ENCODE results near the gene CBLC. TPM values are rescaled to one million over a fixed set of nuclear protein-coding genes. Genes with fewer than 3 reads are reported as not detected.

CBLC gene
- total RNA-seq, 1 experiment from 2014 or later, result 42.3 TPM

- H3K4me1 ChIP-seq, result peaks cover 28% of the 10 kb centered on the region
- H3K27me3 ChIP-seq (replicated peaks; ENCODE audit: control insufficient read depth, insufficient read depth, low read length), result no peaks in the 10 kb centered on the region
- POLR2A ChIA-PET, result no interaction called here
- no peaks in the 10 kb centered on the region for H3K27me3 Mint-ChIP-seq (ENCODE audit: insufficient read depth, unreplicated experiment)
- H3K9me3 Mint-ChIP-seq (ENCODE audit: unreplicated experiment), result no peaks in the 10 kb centered on the region
- intact Hi-C loops (cut with micrococcal nuclease; ENCODE audit: unreplicated experiment), result no loop called here
- DNase-seq, result no peak
- H3K4me3 ChIP-seq (ENCODE audit: low read depth, low read length), result no peak overlapping the region
- H3K36me3 ChIP-seq (ENCODE audit: control insufficient read depth, insufficient read depth, low read length), result peaks cover 1% of the 10 kb centered on the region; the same call in 1 of the 2 replicates
- peaks cover 5% of the 10 kb centered on the region for H3K4me1 Mint-ChIP-seq (ENCODE audit: low read depth, unreplicated experiment)
- peaks cover 38% of the 10 kb centered on the region for H3K36me3 Mint-ChIP-seq (ENCODE audit: insufficient read depth, unreplicated experiment)
- TF ChIP-seq, protein P1, sequence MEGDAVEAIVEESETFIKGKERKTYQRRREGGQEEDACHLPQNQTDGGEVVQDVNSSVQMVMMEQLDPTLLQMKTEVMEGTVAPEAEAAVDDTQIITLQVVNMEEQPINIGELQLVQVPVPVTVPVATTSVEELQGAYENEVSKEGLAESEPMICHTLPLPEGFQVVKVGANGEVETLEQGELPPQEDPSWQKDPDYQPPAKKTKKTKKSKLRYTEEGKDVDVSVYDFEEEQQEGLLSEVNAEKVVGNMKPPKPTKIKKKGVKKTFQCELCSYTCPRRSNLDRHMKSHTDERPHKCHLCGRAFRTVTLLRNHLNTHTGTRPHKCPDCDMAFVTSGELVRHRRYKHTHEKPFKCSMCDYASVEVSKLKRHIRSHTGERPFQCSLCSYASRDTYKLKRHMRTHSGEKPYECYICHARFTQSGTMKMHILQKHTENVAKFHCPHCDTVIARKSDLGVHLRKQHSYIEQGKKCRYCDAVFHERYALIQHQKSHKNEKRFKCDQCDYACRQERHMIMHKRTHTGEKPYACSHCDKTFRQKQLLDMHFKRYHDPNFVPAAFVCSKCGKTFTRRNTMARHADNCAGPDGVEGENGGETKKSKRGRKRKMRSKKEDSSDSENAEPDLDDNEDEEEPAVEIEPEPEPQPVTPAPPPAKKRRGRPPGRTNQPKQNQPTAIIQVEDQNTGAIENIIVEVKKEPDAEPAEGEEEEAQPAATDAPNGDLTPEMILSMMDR (IDR thresholded peaks at IDR 0.05; ENCODE audit: insufficient read depth in 1 of 2, low read depth in 1 of 2, low read length in 1 of 2, severe bottlenecking in 1 of 2, unreplicated experiment in 1 of 2), result no peak
- H3K9me3 ChIP-seq, result no peaks in the 10 kb centered on the region
- CTCF ChIA-PET, result interaction anchor here (2.5 kb wide), 1 partner anchor 28 kb away, joined by 8 read pairs; no protein-coding TSS in a partner anchor
- H3K27ac Mint-ChIP-seq (ENCODE audit: unreplicated experiment), result no peak overlapping the region
- TSS peak; percentile 4 for BruUV-seq (replicated peaks)
- no peak overlapping the region for H3K4me3 Mint-ChIP-seq (ENCODE audit: unreplicated experiment)
These were observed 25.4 kb upstream of the CBLC start for GRCh38 chr19:44752123-44752815.

DNA sequence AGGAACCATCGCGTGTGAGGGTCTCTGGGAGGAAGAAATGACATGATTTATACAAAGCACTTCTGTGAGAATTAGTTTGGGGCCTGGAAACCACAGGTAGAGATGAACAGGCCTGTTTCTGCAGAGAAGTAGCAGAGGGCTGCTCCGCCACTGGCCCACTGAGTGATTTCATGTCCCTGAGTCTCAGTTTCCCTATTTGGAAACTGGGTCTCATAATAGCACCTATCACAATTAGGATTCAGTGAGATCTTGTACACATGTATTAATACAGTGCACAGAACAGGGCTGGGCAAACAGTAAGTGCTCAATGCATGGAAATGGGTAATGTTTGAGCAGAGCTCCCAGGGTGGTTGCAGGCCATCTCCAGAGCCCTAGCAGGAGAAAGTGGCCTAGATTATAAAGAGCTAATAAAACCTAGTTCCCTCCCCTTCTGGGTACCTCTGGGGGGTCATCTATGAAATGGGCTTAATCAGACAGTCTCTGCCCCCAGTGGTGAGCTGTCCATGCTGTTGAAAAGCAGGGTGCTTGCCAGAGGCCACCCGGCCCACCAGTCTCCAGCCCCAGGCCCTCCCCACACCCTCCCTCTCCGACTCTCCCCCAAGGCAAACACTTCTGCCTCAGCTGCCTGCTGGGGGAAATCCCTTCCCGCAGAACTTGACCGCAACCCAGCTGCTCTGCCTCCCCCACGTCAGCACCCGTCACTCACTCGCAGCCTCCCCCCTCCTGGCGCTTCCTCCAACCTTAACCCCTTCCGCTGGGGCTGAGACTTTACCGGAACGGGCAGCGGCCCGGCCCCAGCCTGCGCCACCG, 24.7 kb upstream of the CBLC start:
- Histone ChIP-seq H3K36me3 (ENCODE audit: control insufficient read depth, insufficient read depth, low read length) (peaks cover 1% of the 10 kb centered on the region), H3K4me3 (ENCODE audit: low read depth, low read length) (no peak overlapping the region), H3K4me1 (peaks cover 28% of the 10 kb centered on the region), H3K27me3 (replicated peaks; ENCODE audit: control insufficient read depth, insufficient read depth, low read length) (no peaks in the 10 kb centered on the region), H3K9me3 (no peaks in the 10 kb centered on the region)
- H3K9me3 Mint-ChIP-seq (ENCODE audit: unreplicated experiment), result no peaks in the 10 kb centered on the region
- peaks cover 5% of the 10 kb centered on the region for H3K4me1 Mint-ChIP-seq (ENCODE audit: low read depth, unreplicated experiment)
- H3K27me3 Mint-ChIP-seq (ENCODE audit: insufficient read depth, unreplicated experiment), result no peaks in the 10 kb centered on the region
- POLR2A ChIA-PET, result no interaction called here
- BruUV-seq (replicated peaks), result no TSS peak
- intact Hi-C loops (cut with micrococcal nuclease; ENCODE audit: unreplicated experiment), result no loop called here
- peak; percentile 45 to 63 for DNase-seq
- H3K27ac Mint-ChIP-seq (ENCODE audit: unreplicated experiment), result no peak overlapping the region
- CTCF ChIA-PET, result interaction anchor here (2.5 kb wide), 1 partner anchor 29 kb away, joined by 8 read pairs; no protein-coding TSS in a partner anchor
- peaks cover 32% of the 10 kb centered on the region for H3K36me3 Mint-ChIP-seq (ENCODE audit: insufficient read depth, unreplicated experiment)
- TF ChIP-seq, protein P1 (IDR thresholded peaks at IDR 0.05; ENCODE audit: insufficient read depth in 1 of 2, low read depth in 1 of 2, low read length in 1 of 2, severe bottlenecking in 1 of 2, unreplicated experiment in 1 of 2), result no peak
- H3K4me3 Mint-ChIP-seq (ENCODE audit: unreplicated experiment), result peak overlapping the region; percentile 60

GRCh38 chr19:44753626-44753931, 24.1 kb upstream of the CBLC start:
- H3K4me1 ChIP-seq, result peaks cover 28% of the 10 kb centered on the region
- intact Hi-C loops (cut with micrococcal nuclease; ENCODE audit: unreplicated experiment), result no loop called here

More at GRCh38 chr19:44753626-44753931, 24.1 kb upstream of the CBLC start:
- no TSS peak for BruUV-seq (replicated peaks)
- Histone ChIP-seq H3K9me3 (no peaks in the 10 kb centered on the region), H3K27me3 (replicated peaks; ENCODE audit: control insufficient read depth, insufficient read depth, low read length) (no peaks in the 10 kb centered on the region), H3K36me3 (ENCODE audit: control insufficient read depth, insufficient read depth, low read length) (peaks cover 1% of the 10 kb centered on the region), H3K4me3 (ENCODE audit: low read depth, low read length) (no peak overlapping the region)
- H3K36me3 Mint-ChIP-seq (ENCODE audit: insufficient read depth, unreplicated experiment), result peaks cover 34% of the 10 kb centered on the region
- H3K27me3 Mint-ChIP-seq (ENCODE audit: insufficient read depth, unreplicated experiment), result no peaks in the 10 kb centered on the region
- TF ChIP-seq, protein P1 (IDR thresholded peaks at IDR 0.05; ENCODE audit: insufficient read depth in 1 of 2, low read depth in 1 of 2, low read length in 1 of 2, severe bottlenecking in 1 of 2, unreplicated experiment in 1 of 2), result no peak
- no peak for DNase-seq
- H3K4me1 Mint-ChIP-seq (ENCODE audit: low read depth, unreplicated experiment), result peaks cover 5% of the 10 kb centered on the region
- no peaks in the 10 kb centered on the region for H3K9me3 Mint-ChIP-seq (ENCODE audit: unreplicated experiment)
- H3K27ac Mint-ChIP-seq (ENCODE audit: unreplicated experiment), result no peak overlapping the region
- peak overlapping the region; percentile 60 for H3K4me3 Mint-ChIP-seq (ENCODE audit: unreplicated experiment)
- ChIA-PET CTCF (interaction anchor here (2.5 kb wide), 1 partner anchor 29 kb away, joined by 8 read pairs; no protein-coding TSS in a partner anchor), POLR2A (interaction anchor here (0.6 kb wide), 1 partner anchor 28 kb away, joined by 10 read pairs; no protein-coding TSS in a partner anchor)
